HG02588 (cell line): ENCODE data around the gene CELF2.

Experiments used
- ATAC-seq: cut with Tn5 transposase; IDR thresholded peaks from one replicate; pipeline ENCODE4 v1.9.1; 2021; ENCODE audit warnings: mild to moderate bottlenecking, moderate library complexity; ENCODE audit not compliant: unreplicated experiment

Gene CELF2

DNA sequence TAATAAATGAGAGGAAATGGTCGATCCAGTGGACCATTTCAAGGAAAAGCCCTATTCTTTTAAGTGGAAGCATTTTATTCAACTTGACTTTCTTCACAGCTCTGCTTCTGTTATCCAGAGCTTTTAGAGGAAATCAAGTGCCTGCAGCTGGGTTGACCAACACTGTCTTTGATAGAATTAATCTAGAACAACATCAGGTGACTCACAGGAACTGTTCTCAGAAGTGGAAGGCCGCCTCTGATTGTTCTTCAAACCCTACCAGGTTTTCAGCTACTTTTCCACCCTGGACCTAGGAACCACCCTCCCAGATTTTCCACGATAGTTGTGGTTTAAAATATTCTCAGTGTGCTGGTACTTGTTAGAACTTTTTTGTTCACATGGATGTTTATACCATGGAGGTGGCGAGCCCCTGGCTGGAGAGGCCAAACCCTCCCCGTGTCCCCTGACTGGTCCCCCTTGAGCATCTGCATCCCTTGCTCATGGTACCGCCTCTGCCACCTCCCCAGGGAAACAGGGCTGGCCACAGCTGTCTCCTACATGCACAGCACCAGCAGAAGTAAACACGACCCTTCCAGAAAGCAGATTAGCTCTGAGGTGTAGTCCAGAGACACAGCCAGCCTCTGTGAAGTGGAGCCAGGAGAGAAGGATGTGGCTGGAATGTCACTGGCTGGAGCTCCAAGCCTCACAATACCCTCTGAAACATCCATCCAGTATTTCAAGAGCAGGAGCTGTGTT lies 300.4 kb downstream of the CELF2 start:
- no peak for ATAC-seq

DNA sequence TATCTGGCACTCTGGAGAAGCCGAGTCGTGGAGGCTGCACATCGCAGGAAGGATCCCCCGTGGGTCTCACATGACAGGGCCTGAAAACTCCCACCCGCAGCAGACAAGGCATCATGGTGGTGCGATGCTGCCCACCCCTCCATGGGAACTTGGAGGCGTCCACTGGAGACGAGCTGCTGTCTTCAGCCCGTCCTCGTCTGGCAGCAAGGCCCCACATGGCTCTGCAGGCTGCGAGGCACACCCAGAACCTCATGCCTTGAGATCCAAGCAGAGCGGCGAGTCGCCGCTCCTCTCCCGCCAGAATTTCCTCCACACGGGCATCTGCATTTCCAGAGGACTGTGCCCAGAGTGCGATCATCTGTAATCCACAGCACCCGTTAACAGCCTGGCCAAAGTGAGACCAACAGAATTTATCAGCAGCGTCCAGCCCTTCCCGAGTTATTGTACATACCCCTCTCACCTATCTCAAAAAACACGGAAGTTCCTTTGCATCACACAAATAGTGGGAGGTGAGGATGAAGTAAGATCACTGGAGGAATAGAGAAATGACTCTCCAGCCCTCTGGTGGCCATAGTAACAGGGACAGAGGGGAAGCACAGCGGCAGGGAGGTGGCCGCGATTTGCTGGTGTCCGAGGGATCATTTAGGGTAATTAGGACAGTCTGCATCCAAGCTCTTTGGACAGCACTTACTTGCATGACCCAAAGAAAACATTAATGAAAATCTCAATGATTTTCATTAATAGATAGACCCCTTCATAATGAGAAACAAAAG lies 301.3 kb downstream of the CELF2 start:
- ATAC-seq, result no peak

DNA sequence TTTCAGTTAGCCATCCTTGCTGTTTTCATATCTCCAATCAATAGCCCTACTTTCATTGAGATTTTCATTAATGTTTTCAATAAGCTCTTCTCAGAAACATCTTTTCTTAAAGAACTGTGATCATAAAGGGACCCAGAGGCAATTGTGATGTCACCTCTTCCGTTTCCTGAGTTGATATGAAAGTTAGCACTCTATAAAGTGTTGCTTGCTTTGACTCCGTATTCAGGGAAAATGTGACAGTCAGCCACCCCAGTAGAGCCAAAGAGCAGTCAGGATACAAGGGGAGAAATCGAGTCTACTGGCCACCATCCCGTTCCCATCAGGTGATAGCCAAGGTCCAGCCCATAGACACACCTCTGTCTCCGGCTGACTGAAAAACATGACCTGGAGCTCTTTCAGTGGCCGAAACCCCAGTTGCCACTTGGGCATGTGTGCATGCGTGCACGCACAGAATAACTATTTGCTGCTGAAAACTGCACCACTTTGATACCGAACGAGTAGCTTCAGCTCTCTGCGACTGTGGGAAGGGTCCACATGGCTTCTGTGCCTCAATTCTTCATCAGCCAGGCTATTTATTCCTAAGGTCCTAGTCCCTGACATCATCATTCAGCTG lies 302.4 kb downstream of the CELF2 start:
- no peak for ATAC-seq

DNA sequence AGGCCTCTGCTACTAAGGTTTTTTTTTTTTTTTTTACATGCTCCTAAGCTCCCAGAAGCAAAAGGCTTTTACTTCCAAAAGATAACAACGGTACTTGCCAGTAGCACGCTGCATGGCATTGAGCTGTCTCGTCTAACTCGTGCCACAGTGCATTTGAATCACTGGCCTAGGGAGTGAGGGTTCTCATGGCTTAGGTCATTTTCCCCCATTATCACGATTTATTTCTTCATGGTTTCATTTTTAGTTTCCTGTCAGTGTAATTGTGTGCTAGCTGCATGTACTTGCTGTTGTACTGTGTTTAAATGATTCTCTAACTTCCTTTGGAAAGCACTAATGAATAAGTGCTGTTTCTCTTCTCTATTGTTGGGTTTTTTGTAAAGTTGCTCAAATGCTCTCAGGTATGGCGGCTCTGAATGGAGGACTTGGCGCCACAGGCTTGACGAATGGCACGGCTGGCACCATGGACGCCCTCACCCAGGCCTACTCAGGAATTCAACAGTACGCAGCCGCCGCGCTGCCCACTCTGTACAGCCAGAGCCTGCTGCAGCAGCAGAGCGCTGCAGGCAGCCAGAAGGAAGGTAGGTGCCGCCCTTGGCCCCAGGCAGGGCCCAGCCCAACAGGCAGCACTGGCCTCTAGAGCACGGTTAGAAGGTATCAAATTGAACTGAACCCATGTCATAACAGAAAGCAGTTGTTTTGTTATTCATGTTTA lies 303.3 kb downstream of the CELF2 start:
- ATAC-seq, result no peak

DNA sequence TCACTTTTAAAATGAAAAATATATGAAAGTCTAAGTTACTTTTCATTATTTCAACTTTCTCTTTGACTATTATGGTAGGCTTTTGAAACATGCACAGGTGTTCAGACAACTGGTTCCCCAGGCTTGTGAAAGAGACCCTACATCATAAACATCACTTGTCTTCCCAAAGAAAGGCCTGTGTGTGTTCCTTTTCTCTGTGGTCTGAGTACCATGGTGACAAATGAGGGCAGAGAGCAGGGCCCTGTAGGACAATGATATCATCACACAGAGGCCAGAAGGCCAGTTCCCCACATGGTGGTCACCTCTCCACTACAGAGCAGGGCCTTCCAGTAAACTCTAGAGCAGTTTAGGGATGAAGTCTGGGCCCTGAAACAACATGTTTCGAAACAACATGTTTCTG lies 305.0 kb downstream of the CELF2 start:
- ATAC-seq, result peak; percentile 44

DNA sequence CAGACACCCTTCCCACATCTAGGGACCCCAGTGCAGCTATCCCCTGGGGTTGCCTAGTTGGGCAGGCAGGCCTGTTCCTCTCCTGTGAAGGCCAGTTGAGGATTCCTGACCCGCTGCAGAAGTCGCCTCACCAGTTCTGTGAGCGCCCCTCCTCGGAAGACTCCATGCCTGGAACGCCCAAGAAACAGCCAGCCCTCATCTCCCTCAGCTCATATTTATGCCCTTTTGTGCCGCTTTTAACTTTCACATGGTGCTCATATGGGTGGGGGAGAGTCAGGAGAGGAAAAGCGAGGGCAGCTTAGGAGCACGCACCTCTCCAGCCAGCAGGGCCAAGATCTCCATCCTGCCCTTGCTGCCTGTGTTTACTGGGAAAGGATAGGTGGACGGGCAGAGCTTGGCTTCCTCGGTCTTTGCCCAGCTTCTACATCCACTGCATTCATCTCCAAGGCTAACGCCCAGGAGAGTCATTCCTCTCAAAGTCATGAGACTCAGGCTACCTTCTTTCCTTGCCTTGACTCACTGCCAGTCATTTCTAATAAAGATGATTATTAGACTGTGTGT lies 307.2 kb downstream of the CELF2 start:
- ATAC-seq, result no peak

DNA sequence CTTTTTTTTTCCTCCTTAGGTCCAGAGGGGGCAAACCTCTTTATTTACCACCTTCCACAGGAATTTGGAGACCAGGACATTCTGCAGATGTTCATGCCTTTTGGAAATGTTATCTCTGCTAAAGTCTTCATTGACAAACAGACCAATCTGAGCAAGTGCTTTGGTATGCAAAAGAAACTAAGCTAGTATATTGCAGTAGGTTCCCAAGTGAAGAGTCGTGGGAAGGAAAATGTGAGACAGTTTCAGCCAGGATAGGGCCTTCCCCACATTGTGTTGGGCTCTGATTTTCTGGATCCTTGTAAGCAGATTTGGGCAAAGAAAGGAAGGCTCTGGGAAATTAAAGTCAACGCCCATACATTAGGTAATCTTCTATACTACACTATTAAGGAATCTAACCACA lies 308.1 kb downstream of the CELF2 start:
- no peak for ATAC-seq

DNA sequence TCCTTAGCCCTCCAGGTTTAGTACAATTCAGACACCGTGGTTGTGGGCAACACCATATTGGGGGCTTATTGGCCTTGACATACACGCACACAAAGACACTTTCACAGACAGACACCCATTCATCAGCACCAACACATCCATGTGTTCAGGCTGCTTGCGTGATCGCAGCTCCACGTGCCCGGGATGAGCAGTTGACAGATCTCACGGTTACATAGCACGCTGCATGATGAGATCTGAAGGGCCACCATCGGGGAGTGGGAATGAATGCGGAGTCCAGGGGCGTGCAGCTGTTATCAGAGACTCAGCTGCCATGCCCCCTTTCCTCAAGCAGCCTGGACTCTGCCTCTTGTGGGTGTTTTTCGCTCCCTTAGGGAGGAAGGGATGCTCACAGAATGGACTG lies 308.6 kb downstream of the CELF2 start:
- ATAC-seq, result no peak

DNA sequence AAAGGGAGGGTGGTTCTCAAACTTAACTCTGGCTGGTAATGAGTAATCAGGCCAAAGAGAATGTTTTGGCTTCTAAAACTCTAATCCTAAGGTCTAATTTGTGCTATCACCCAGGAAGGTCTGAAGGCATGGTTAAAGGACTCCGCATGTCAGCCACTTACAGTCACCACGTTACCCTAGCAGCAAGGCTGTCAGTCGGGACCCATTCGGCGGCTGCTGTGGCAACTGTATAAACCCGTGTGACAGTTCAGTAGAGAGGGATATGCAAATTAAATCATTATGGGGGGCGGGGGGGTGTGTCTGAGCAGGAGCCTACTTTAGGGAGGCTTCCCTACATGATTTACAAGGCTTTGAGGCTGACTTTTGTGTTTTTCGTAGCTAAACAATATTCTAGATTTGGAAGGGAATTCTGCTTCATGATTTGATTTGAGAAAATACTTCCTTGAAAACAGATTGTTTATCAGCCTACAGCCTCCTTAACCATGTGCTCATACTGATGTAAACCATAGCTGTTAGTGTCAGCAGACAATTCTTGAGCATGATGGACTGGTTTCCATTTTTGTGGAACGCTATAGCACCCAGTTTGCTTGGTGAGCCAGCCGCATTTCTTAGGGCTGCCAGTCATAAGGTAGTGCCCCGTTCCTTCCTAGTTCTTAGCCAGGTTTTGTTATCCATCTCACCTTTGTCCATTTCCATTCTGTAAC lies 309.4 kb downstream of the CELF2 start:
- ATAC-seq, result no peak

DNA sequence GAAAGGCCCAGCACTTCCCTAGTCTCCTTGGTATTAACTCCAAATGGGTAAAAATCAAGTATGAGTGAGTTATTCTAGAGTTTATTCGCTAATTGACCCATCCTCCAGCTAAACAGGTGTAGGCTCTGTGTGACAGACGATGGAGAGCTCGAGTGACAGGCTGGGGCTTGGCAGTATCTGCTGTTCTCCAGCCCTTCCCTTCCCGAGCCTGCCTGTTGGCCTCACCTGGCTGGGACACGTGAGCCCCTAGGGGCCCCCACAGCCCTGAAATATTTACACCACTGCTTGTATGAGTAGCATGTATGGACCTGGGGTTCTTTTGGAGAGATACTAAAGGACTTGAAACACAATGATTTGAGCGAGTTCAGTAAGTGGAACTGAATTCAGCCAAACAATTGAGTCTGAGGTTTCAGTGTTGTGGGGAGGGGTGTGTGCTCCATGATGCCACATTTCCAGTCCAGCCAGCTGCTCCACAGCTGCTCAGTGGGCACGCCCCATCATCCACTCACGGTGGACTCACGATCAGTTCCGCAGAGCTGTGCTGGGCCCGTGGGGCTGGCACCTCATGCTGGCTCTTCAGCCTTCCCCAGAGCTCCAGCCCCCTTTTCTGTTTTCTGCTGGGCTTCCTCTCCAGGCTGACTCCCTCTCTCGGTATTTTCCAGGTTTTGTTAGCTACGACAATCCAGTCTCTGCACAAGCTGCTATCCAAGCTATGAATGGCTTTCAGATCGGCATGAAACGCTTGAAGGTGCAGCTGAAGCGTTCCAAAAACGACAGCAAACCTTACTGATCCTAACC lies 310.8 kb downstream of the CELF2 start:
- ATAC-seq, result no peak

DNA sequence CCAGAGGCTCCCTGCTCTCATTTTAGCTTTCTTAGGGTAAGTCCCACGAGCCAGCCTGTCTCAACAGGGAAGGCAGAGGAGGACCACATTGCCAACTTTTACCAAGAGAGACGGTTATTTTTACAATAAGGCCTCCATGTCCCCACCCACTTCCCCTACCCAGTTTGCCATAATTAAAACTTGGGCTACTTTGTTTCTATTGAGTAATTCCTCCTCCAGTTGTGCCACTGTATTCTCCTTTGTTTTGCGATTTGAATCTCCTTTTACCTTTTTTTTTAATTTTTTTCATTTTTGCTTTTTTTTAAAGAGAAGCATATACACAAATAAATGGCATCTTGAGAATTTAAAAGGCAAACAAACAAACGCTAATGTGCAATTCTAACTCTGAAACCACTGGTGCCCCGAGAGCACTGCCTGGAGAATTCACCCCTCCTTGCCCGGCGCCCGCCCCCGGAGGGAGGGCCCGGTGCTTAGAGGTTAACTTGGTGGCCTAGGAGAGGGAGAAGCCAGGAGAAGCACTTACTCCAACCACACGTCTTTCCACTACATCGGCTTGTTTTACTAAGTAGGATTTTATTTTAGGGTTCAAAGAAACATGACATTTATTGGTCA lies 311.5 kb downstream of the CELF2 start:
- ATAC-seq, result no peak

DNA sequence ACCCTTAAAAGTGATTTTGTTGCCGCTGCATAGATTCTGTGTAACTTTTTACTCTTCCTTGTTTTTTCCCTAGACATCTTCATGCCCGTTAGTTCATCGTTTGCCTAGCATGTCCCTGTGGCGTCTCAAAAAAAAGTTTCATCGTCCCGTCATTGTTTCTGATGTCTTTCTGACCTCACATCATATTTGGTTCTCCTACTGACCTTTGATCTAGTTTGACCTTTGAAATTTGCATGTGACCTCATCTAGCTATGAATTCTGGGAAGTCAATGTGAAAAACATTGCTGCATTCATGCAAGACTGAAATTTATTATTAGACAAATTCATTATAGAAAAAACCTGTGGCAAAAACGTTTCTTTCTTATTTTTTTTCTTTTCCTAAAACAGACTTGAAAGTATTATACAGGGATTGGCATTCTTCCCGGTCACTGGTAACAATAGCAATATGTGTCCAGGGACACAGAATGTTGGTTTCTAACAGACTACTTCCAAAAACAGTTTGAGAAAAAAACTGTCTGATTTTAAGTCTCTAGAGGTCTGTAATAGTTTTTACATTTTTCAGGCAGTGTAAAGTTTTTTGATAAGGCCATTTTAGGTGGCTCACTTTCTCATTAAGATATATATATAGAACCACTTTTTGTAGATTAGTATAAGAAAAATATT lies 312.8 kb downstream of the CELF2 start:
- ATAC-seq, result no peak

DNA sequence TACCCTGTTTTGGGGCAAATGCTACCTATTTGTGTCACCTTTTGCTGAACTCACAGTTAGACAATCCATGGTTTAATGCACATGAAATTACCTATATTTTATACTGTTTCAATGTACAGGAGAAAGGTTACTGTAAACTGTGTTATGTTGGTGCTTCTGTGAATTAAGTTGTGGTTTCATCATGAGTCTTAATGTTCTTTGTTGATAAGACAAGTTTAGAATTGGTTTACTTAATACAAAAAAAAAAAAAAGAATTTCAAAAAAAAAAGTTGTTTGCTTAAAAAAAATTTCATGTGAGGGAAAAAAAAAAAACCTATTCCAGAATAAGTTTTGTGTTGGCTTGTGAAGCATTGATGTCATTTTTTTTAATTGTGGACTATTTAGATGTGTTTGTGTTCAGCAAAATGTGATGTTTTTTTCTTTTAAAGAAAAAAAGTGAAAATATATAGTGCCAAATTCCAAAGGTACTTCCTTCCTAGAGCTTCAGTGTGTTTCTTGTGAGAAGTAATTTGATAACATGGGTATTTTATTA lies 313.4 kb downstream of the CELF2 start:
- no peak for ATAC-seq

DNA sequence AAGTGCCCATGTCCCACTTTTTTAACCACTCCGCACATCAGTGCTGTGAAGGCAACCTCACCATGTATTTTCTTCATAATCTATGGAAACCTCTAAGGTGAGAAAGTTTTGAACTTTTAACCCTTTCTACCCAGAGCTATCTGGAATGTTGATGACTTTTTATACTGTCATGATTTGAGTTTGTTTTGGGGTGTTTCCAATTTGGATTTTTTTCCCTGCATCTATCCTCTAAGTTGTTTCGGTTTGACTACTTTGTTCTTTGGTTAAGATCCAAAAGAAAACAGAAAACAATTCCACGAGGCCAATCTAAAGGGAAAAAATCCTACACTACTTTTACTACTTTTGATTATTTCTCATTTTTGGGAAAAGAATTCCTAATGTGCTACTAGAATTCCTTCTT lies 314.1 kb downstream of the CELF2 start:
- ATAC-seq, result no peak

DNA sequence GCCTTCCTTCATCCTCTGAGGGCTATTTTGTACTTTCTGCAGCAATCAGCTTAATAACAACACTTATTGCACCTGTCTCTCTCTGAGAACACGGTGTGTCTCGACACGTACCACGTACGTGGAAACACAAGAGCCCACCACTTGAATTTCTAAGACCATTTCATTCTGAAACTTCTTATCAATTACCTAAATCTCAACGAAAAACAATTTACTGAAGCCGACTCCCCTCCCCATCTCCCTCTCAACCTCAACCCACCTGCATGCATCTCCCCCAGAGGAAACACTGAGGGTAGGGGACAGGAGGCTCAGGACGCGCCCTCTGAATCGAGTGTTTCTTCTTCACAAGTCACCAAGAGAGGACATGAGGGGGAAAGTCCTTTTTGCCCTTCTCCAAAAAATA lies 315.2 kb downstream of the CELF2 start:
- no peak for ATAC-seq

DNA sequence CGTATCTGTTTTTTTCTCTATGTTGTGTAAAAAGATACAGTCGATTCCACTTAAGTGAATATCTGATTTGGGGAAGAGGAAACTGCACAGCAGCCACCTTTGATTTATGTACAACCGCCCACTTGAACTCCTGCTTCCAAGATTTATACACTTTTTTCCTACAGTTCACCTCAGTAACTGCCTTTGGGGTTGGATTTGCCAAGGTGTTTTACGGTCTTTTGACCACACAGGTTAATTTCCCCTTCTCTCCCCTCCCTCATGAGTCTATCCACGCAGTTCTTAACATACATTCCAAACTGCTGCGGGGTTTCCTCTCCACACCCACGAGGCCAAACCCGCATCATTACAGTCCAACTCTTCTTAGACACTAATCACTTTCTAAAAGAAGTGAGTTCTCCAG lies 316.8 kb downstream of the CELF2 start:
- no peak for ATAC-seq

DNA sequence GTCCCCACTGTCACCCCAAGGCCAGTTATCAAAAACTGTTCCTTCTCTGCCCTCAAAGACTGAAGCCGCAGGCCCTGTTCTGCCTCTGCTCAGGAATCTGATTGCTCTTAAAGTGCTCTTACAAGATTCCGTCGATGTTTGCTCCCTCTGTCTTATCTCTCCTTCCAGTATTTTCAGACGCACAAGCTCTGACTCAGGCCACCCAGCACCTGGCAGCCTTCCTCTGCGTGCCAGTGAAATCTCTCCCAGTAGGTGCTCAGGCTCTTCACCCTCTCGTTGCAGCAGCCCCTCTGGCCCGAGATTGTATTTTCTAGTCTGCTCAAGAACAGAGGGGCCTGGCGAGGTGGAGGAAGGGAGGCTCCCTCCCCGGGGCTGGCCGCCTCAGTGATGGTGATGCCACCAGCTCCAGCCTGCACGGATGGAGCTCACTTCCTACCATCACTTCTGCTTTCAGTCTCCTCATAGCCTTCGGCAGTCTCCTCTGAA lies 317.5 kb downstream of the CELF2 start:
- no peak for ATAC-seq

DNA sequence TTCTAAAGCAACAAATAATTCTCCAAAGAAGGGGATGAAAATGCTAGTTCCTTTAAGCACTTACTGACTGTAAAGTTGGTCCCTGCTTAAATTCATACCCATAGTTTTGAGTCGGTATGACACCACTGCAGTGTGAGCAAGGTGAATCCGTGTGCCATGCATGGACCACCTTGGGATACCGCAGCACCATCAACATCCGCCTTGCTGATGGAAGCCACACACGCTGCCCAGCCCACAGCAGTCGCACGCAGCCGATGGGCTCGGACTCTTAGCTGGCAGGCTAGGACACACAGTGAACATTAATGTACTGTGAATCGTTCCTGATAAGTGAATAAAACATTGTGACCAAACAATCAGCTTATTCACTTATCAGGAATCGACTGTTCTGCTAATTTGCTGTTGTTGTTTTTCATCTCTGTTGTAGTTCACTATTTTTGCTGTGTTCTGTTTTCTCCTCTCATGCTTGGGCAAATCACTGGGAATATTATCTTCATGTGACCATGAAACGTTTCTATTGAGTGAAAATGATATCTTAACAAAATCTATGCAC lies 318.3 kb downstream of the CELF2 start:
- ATAC-seq, result no peak
